DOHH2 (cell line): ENCODE measurements around the gene TNFAIP8L2.

Experiments used
- H3F3A ChIP-seq: fragments of 200-600 bp; sonication (generic), shearing (Covaris generic); 2 replicates; pipeline ENCODE4 v1.6.0; 2016; ENCODE audit warnings: antibody characterized with exemption, mild to moderate bottlenecking; ENCODE audit not compliant: control insufficient read depth, insufficient read depth
- H3K27ac ChIP-seq: fragments of 200-600 bp; sonication (generic); 2 replicates; pipeline ENCODE4 v1.5.1; 2014; ENCODE audit warnings: low read depth, mild to moderate bottlenecking, low read length, moderate library complexity
- H3K27me3 ChIP-seq: fragments of 200-600 bp; sonication (generic); 2 replicates; pipeline ENCODE4 v1.6.1; 2014; ENCODE audit warnings: mild to moderate bottlenecking, low read length, mixed read lengths; ENCODE audit not compliant: control insufficient read depth
- H3K36me3 ChIP-seq: fragments of 200-600 bp; sonication (generic); 2 replicates; pipeline ENCODE4 v1.6.1; 2014; ENCODE audit warnings: mild to moderate bottlenecking, low read length, moderate library complexity, mixed read lengths; ENCODE audit not compliant: control insufficient read depth
- H3K4me1 ChIP-seq: fragments of 200-600 bp; sonication (generic); 2 replicates; pipeline ENCODE4 v1.6.1; 2014; ENCODE audit warnings: mild to moderate bottlenecking, low read length, mixed read lengths; ENCODE audit not compliant: control insufficient read depth
- H3K4me2 ChIP-seq: fragments of 200-600 bp; sonication (generic); 2 replicates; pipeline ENCODE4 v1.6.0; 2014; ENCODE audit warnings: mild to moderate bottlenecking, low read length, moderate library complexity
- H3K4me3 ChIP-seq: fragments of 200-600 bp; sonication (generic); 2 replicates; pipeline ENCODE4 v1.5.1; 2014; ENCODE audit warnings: mild to moderate bottlenecking, low read length, mixed read lengths
- H3K79me2 ChIP-seq: fragments of 200-600 bp; sonication (generic); 2 replicates; pipeline ENCODE4 v1.6.1; 2014; ENCODE audit warnings: mild to moderate bottlenecking, low read length, mixed read lengths; ENCODE audit not compliant: control insufficient read depth
- H3K9me2 ChIP-seq: fragments of 200-600 bp; sonication (generic); replicated peaks from 2 replicates; pipeline ENCODE4 v1.6.1; 2014; ENCODE audit warnings: mild to moderate bottlenecking, low read length, mixed read lengths; ENCODE audit not compliant: control insufficient read depth
- H3K9me3 ChIP-seq: fragments of 200-600 bp; sonication (generic); 2 replicates; pipeline ENCODE4 v1.6.1; 2014; ENCODE audit warnings: antibody characterized with exemption, low read length, mixed read lengths; ENCODE audit not compliant: control insufficient read depth, insufficient read depth
- H4K20me1 ChIP-seq: fragments of 200-600 bp; sonication (generic); 2 replicates; pipeline ENCODE4 v1.6.0; 2014; ENCODE audit warnings: low read depth, mild to moderate bottlenecking, antibody characterized with exemption, low read length, moderate library complexity; ENCODE audit not compliant: control insufficient read depth, insufficient read depth
- CTCF ChIP-seq: fragments of 200-600 bp; sonication (generic); IDR thresholded peaks from one replicate; pipeline ENCODE4 v1.5.1; 2014; ENCODE audit warnings: antibody characterized with exemption, mild to moderate bottlenecking, low read depth, low read length; ENCODE audit not compliant: poor library complexity, severe bottlenecking
- EZH2phosphoT487 ChIP-seq: fragments of 200-600 bp; sonication (generic); IDR thresholded peaks from 2 replicates; pipeline ENCODE4 v1.6.1; 2017; ENCODE audit warnings: borderline replicate concordance, mild to moderate bottlenecking, antibody characterized with exemption, low read length, moderate library complexity, mixed read lengths

The TNFAIP8L2 gene

GRCh38 chr1:151165281-151165737 is 8.9 kb downstream of the TNFAIP8L2 start:
- Histone ChIP-seq H3K4me2 (peak overlapping the region; percentile 80), H3K36me3 (peaks cover 42% of the 10 kb centered on the region), H3K9me2 (no peaks in the 10 kb centered on the region), H4K20me1 (no peaks in the 10 kb centered on the region), H3F3A (peaks cover 11% of the 10 kb centered on the region; the same call in 1 of the 2 replicates), H3K79me2 (peaks cover 31% of the 10 kb centered on the region), H3K4me3 (peak overlapping the region; percentile 91), H3K4me1 (peaks cover 23% of the 10 kb centered on the region), H3K27me3 (no peaks in the 10 kb centered on the region), H3K9me3 (no peaks in the 10 kb centered on the region), H3K27ac (no peak overlapping the region)
- TF ChIP-seq CTCF (no peak), EZH2phosphoT487 (no peak)

- Histone ChIP-seq H3K4me2 (peak within 1 kb of the TSS; percentile 84), H3F3A (peaks cover 11% of the 10 kb centered on the region; the same call in 1 of the 2 replicates), H3K4me1 (peaks cover 23% of the 10 kb centered on the region), H3K4me3 (peak within 1 kb of the TSS; percentile 91), H3K27me3 (no peaks in the 10 kb centered on the region), H3K27ac (peak within 1 kb of the TSS; percentile 45; the same call in 1 of the 2 replicates), H3K36me3 (peaks cover 43% of the 10 kb centered on the region), H4K20me1 (no peaks in the 10 kb centered on the region), H3K79me2 (peaks cover 31% of the 10 kb centered on the region), H3K9me2 (no peaks in the 10 kb centered on the region), H3K9me3 (no peaks in the 10 kb centered on the region)
- TF ChIP-seq EZH2phosphoT487 (no peak), CTCF (no peak)
These were observed 9.5 kb downstream of the TNFAIP8L2 start, which contains the start of the genes LYSMD1 and SCNM1 for GRCh38 chr1:151165738-151166504. LYSMD1 (minus strand) TSS chr1:151165902; CDS start chr1:151165258, 644 bp downstream. SCNM1 (plus strand) TSS chr1:151166144; CDS start chr1:151166153, 9 bp downstream.

- Histone ChIP-seq H3K9me3 (no peaks in the 10 kb centered on the region), H4K20me1 (no peaks in the 10 kb centered on the region), H3K27ac (peak overlapping the region; percentile 45; the same call in 1 of the 2 replicates), H3K27me3 (no peaks in the 10 kb centered on the region), H3K79me2 (peaks cover 31% of the 10 kb centered on the region), H3K4me3 (peak overlapping the region; percentile 91), H3K9me2 (no peaks in the 10 kb centered on the region), H3F3A (peaks cover 10% of the 10 kb centered on the region; the same call in 1 of the 2 replicates), H3K4me2 (peak overlapping the region; percentile 84), H3K36me3 (peaks cover 49% of the 10 kb centered on the region), H3K4me1 (peaks cover 23% of the 10 kb centered on the region)
- TF ChIP-seq EZH2phosphoT487 (no peak), CTCF (no peak)
These were observed 10.1 kb downstream of the TNFAIP8L2 start for GRCh38 chr1:151166505-151166956.
